ENCODE results near the gene USP35.

USP35 gene, protein sequence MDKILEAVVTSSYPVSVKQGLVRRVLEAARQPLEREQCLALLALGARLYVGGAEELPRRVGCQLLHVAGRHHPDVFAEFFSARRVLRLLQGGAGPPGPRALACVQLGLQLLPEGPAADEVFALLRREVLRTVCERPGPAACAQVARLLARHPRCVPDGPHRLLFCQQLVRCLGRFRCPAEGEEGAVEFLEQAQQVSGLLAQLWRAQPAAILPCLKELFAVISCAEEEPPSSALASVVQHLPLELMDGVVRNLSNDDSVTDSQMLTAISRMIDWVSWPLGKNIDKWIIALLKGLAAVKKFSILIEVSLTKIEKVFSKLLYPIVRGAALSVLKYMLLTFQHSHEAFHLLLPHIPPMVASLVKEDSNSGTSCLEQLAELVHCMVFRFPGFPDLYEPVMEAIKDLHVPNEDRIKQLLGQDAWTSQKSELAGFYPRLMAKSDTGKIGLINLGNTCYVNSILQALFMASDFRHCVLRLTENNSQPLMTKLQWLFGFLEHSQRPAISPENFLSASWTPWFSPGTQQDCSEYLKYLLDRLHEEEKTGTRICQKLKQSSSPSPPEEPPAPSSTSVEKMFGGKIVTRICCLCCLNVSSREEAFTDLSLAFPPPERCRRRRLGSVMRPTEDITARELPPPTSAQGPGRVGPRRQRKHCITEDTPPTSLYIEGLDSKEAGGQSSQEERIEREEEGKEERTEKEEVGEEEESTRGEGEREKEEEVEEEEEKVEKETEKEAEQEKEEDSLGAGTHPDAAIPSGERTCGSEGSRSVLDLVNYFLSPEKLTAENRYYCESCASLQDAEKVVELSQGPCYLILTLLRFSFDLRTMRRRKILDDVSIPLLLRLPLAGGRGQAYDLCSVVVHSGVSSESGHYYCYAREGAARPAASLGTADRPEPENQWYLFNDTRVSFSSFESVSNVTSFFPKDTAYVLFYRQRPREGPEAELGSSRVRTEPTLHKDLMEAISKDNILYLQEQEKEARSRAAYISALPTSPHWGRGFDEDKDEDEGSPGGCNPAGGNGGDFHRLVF

GRCh38 chr11:78188286-78189173 is at the start of gene USP35, which contains the start of gene KCTD21:
TSS of gene USP35 (plus strand) at chr11:78188919. CDS start at chr11:78196246, 7,327 bp downstream.
TSS of gene KCTD21 (minus strand) at chr11:78188626. CDS start at chr11:78174554, 14,072 bp downstream.
- DNase-seq (ENCODE audit: low read depth), result peak; percentile 88

GRCh38 chr11:78139422-78140391 is 49.0 kb upstream of the USP35 start, which contains the start of gene ALG8:
TSS of gene ALG8 (minus strand) at chr11:78139626. CDS start at chr11:78139588, 38 bp downstream.
- DNase-seq (ENCODE audit: low read depth), result peak; percentile 95

- no peak for DNase-seq (ENCODE audit: low read depth)
These were observed 48.2 kb upstream of the USP35 start for GRCh38 chr11:78140392-78141077.

DNA sequence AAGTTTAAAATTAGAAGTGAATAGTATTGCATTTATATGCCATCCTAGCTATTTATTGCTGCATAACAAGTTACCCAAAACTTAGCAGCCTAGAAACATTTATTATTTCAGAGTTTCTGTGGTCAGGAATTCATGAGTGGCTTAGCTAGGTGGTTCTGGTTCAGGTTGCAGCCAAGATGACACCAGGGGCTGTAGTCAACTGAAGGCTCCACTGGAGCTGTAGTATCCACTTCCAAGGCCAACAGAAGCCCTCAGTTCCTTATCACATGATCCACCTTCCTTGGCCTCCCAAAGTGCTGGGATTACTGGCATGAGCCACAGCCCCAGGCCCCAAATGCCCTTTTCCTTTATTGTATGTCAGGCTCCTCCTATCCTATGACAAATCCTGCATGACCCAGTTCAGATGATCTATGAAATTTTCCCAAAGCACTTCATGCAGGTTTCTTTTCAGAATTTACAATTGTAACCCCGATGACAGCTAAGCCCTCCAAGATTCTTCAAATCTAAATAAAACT is 43.2 kb upstream of the USP35 start:
- DNase-seq (ENCODE audit: low read depth), result no peak

DNA sequence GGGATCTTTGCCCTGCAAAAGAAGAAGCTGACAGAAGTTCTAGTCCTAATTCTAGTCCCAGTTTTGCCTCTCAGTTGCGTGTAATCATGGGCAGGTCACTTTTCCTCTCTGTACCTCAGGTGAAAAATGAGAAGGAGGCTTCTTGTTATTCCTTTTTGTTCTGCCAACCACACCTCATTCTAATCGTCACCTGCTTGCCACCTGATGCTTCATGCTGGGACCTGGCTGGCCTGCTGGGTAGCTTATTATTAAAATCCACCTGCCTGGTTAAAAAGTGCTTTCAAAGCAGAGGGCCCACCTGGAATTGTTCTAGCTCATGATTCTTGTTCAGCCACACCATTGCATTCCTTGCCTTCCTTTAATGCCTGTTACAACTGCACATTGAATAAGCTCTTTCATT is 40.9 kb upstream of the USP35 start:
- no peak for DNase-seq (ENCODE audit: low read depth)

GRCh38 chr11:78149646-78150045 is 39.1 kb upstream of the USP35 start:
- no peak for DNase-seq (ENCODE audit: low read depth)

- no peak for DNase-seq (ENCODE audit: low read depth)
These were observed 38.4 kb upstream of the USP35 start for GRCh38 chr11:78150346-78150745.

- no peak for DNase-seq (ENCODE audit: low read depth)
These were observed 38.0 kb upstream of the USP35 start for GRCh38 chr11:78150754-78151153.

DNA sequence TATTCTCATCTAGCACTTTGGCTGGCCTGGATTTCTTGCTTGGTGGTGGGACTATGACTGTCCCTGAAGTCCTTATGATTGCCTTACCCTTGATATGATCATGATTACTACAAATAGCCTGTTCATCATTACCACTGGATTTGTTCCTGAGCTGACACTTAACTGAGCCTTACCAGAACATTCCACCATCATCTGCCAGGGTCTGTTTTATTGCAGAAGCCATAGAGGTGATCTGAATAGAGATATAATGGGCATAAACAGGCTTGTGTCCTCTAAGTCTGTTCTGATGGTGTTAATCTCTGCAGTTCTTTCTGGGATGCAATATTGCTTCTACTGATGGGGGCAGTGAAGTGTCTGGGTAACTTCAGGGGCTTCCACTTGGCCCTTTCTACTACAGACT is 36.9 kb upstream of the USP35 start:
- DNase-seq (ENCODE audit: low read depth), result no peak

DNA sequence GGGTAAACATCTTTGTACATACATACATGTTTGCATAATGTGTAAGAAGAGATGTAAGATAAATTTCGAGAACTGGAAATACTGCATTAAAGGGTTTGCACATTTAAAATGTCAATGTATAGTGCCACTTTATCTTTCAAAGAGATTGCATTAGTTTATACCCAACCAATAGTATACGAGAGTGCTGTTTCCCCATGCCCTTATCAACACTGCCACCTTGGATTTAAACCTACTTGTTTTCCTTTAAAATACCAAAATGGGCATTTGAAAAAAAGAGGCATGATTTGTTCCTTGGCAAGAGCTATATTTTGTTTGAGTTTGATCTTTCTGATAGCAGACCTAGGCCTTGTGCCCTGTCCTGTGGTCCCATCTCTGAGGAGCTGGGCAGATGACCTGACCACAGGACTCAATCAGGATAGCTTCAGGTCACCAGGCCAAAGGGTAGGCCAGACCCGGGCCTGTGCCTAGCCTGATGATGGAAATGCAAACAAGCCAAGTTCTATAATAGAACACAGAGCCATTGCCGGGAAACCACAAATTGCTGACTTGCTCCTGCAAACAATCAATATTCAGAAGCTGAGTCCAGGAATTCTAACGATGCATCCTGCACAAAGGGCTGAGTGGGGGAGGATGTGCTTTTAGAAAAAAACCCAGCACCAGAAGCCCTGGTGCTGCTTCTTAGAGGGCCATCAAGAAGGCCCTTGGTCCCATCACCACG is 32.4 kb upstream of the USP35 start:
- no peak for DNase-seq (ENCODE audit: low read depth)

DNA sequence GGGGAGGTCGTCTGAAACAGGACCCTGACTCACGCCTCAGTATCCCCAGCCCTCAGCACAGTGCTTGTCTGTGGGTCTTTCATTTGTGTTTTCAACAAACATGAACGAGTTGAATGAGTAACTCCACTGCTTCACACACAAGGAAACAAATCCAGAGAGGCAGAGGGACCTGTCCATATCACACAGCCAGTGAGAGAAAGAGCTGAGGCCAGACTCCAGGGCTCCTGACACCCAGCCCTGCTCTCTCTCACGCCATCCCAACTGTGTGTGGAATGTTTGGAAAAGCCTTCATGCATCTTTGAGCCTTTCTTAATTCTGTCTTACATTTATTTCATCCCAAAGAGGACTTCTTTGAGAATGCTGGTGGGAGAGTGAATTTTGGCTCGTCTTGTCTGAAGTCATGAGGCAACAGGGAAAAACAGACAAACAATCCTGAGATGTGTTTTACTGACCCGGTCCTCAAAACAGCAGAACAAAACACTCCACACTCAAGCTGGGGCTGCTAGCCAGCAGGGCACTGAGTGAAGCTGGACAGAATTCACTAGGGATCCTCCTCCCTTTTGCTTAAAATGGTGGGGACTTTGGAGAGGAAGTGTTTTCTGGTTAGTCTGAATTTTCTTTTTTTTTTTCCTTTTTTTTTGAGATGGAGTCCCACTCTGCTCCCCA is 29.6 kb upstream of the USP35 start:
- no peak for DNase-seq (ENCODE audit: low read depth)

DNA sequence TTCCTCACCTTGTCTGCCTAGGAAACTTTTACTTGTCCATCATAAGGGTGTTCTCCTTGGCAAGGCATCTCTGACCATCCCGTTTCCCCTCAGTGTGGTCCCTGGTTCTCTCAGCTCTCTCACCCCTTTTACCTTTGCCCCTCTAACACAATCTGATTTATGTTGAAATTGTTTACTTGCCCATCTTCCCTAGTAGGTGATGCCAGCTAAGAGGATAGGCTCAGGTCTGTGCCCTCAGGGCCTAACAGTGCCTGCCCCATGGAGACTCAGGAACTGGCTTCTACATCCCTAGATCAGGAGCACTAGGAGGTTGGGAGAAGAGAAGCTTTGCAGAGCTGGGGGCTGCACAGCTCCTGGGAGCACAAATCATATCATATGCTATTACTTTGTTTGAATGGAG is 28.2 kb upstream of the USP35 start:
- DNase-seq (ENCODE audit: low read depth), result no peak

GRCh38 chr11:78161346-78161745 is 27.4 kb upstream of the USP35 start:
- no peak for DNase-seq (ENCODE audit: low read depth)

GRCh38 chr11:78161962-78162371 is 26.8 kb upstream of the USP35 start:
- no peak for DNase-seq (ENCODE audit: low read depth)

- DNase-seq (ENCODE audit: low read depth), result no peak
These were observed 24.9 kb upstream of the USP35 start for GRCh38 chr11:78163828-78164227.

DNA sequence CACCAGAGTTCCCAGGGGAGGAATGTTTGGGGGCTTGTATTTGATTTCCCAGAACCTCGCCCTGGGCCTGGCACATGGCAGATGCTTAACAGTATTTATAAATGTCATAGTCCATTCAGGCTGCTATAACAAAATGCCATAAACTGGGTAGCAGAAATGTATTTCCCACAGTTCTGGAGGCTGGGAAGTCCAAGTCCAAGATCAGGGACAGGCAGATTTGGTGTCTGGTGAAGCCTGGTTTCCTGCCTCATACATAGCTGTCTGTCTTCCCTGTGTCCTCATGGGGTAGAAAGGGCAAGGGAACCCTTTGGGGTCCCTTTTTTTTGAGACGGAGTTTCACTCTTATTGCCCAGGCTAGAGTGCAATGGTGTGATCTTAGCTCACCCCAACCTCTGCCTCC is 24.2 kb upstream of the USP35 start:
- DNase-seq (ENCODE audit: low read depth), result no peak

DNA sequence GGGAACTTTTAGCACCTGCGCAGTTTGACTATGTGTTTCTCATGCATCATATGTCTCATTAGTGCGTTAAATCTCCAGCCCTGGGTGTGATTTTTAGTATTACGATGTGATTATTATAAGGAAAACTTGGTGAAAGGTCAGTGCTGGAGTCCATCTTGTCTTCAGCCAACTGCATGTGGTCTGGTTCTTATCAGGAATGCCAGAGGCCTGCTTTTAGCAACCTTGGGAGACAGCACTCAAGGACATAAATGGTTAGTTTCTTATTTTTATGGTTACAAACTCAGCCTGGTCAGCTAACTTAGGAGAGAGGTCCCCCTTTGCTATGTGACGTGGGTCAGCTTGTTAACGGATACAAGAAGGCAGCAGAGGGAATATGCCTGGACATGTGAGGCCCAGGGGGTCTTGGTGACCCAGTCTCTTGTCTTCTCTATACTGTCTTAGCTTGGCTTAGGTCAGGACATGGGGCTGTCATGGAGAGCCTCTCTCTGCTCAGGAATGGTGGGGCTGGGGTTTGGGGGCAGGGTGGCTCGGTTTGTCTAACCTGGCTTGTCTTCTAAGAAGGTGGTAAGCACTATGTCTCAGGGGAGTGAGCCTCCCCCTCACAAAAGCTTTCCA is 21.8 kb upstream of the USP35 start:
- no peak for DNase-seq (ENCODE audit: low read depth)

All from activated gamma-delta T cell treated with anti-CD3 and anti-CD28 coated beads, Interleukin-2, amount 50 U/mL, for 16 hours (primary cell).